H1 (cell line): ENCODE data around the gene USP30.

Experiments used
- ASH2L ChIP-seq: fragments of 200-600, 300-600 bp; sonication (generic); IDR thresholded peaks from one replicate; pipeline ENCODE4 v1.7.1; 2017; ENCODE audit warnings: low read length
- CHD2 ChIP-seq: IDR thresholded peaks from 2 replicates; pipeline ENCODE4 v1.6.1; 2012; ENCODE audit warnings: low read length, improper control_type of control experiment
- EZH2 ChIP-seq: fragments of 200-600 bp; sonication (generic); IDR thresholded peaks from 2 replicates; pipeline ENCODE4 v1.7.1; 2012; ENCODE audit warnings: low read depth, mild to moderate bottlenecking, moderate library complexity, low read length, inconsistent platforms; ENCODE audit not compliant: severe bottlenecking
- KDM1A ChIP-seq: fragments of 200-600, 300-600 bp; sonication (generic); IDR thresholded peaks from 2 replicates; pipeline ENCODE4 v1.7.1; 2016; ENCODE audit warnings: mild to moderate bottlenecking, low read length, borderline replicate concordance
- NANOG ChIP-seq: IDR thresholded peaks from 2 replicates; pipeline ENCODE4 v1.6.1; 2011; ENCODE audit warnings: low read length, low read depth, mild to moderate bottlenecking, inconsistent platforms; ENCODE audit not compliant: insufficient read depth, poor library complexity, severe bottlenecking
- NRF1 ChIP-seq: IDR thresholded peaks from 2 replicates; pipeline ENCODE4 v1.6.1; 2011; ENCODE audit warnings: mild to moderate bottlenecking, low read depth, low read length, improper control_type of control experiment
- POLR2A ChIP-seq, 2 experiments: IDR thresholded peaks; 1 replicate in 1 of 2; 2 replicates in 1 of 2; pipeline ENCODE4 v1.6.1; 2011; ENCODE audit warnings: low read depth in 2 of 2, low read length in 2 of 2, mild to moderate bottlenecking in 2 of 2; ENCODE audit errors: control extremely low read depth in 1 of 2
- TAF7 ChIP-seq: optimal IDR thresholded peaks from 2 replicates; pipeline ENCODE3; 2011; ENCODE audit warnings: low read depth, mild to moderate bottlenecking, inconsistent platforms, low read length, moderate library complexity, borderline replicate concordance
- TF ChIP-seq, protein P1 (sequence below), 3 experiments: IDR thresholded peaks; 1 replicate in 2 of 3; 2 replicates in 1 of 3; pipeline versions ENCODE4 v1.5.1 to v1.6.1; 2011; ENCODE audit warnings: low read length in 3 of 3, mild to moderate bottlenecking in 3 of 3, inconsistent platforms in 2 of 3, low read depth in 1 of 3, moderate library complexity in 1 of 3; ENCODE audit not compliant: insufficient read depth in 1 of 3; ENCODE audit errors: control extremely low read depth in 1 of 3
- TF ChIP-seq, protein P2 (sequence below): IDR thresholded peaks from 2 replicates; pipeline ENCODE4 v1.6.1; 2012; ENCODE audit warnings: inconsistent platforms

DNA sequence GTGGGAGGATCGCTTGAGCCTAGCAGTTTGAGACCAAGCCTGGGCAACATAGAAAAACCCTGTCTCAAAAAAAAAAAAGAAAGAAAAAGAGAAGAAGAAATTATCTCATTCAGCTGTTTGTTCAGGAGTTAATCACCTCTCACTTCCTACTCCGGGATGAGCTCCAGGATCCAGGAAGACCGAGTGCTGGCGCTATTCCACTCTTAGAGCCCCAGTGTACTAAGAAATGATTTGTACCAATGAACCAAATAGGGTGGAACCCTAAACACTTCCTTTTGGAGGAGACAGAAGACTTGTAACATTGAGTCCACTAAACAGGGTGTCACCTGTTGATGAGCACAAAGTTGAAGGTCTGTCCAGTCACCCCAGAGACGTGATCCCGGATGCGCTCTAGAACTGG, 37.3 kb downstream of the USP30 start:
- TF ChIP-seq EZH2 (no peak), POLR2A (IDR thresholded peaks at IDR 0.05; ENCODE audit: control extremely low read depth in 1 of 2, low read depth in 2 of 2, low read length in 2 of 2) (no peak), KDM1A (no peak), NANOG (no peak), CHD2 (no peak), ASH2L (no peak), NRF1 (no peak), TAF7 (no peak)
- TF ChIP-seq, protein P1, sequence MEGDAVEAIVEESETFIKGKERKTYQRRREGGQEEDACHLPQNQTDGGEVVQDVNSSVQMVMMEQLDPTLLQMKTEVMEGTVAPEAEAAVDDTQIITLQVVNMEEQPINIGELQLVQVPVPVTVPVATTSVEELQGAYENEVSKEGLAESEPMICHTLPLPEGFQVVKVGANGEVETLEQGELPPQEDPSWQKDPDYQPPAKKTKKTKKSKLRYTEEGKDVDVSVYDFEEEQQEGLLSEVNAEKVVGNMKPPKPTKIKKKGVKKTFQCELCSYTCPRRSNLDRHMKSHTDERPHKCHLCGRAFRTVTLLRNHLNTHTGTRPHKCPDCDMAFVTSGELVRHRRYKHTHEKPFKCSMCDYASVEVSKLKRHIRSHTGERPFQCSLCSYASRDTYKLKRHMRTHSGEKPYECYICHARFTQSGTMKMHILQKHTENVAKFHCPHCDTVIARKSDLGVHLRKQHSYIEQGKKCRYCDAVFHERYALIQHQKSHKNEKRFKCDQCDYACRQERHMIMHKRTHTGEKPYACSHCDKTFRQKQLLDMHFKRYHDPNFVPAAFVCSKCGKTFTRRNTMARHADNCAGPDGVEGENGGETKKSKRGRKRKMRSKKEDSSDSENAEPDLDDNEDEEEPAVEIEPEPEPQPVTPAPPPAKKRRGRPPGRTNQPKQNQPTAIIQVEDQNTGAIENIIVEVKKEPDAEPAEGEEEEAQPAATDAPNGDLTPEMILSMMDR (IDR thresholded peaks at IDR 0.05; ENCODE audit: control extremely low read depth in 1 of 3, insufficient read depth in 1 of 3, low read depth in 1 of 3, low read length in 3 of 3) = no peak
- TF ChIP-seq, protein P2, sequence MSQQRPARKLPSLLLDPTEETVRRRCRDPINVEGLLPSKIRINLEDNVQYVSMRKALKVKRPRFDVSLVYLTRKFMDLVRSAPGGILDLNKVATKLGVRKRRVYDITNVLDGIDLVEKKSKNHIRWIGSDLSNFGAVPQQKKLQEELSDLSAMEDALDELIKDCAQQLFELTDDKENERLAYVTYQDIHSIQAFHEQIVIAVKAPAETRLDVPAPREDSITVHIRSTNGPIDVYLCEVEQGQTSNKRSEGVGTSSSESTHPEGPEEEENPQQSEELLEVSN = no peak
